IPS DF 4.7 (cell line): ENCODE results near the gene VPS36.
"Not testable (repeated sequence)": the region's sequence is repeated elsewhere in the genome, so short reads cannot be mapped to it uniquely, and the experiment has no call there.

Source experiments
- DNase-seq: peaks from one replicate; pipeline ENCODE4 v3.0.0-alpha.2; 2013; ENCODE audit warnings: low spot score; ENCODE audit errors: extremely low read depth

The VPS36 gene

DNA sequence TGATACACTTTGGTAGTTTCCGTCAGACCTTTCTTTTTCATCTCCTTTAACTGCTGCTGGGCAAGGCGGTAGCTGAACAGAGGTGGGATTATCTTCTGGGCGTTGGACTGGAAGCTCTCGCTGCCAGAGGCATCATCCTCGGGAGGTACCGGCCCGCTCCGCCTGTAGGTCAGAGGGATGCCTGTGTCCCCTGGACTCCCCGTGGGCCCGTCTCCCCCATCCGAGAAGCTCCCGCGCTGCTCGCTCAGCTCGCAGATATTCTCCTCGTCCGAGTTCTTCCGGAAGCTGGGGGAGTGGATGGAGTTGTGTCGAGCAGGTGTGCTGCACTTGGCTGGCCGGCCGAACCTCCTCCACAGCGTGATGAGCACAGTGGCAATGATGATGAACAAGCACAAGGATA is 72.1 kb downstream of the VPS36 start:
- DNase-seq, result no peak

DNA sequence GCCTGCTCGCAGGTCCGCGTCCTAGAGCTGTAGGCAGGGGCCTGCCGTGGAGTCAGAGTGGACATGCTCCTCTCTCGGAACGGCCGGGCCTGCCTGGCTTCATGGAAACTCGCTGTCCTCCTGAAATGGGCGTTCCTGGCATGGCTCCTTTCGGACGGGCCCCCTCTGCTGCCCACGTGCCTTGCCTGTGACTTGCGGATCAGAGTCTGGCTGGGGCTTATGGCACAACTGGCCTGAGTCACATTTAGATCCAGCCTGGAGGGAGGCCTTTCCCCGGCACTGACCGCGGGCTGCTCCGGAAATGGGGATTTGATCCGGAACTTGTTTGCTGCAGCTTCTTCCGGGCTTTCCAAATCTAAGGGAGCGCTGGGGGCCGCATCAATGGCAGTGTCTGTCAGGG is 72.5 kb downstream of the VPS36 start:
- DNase-seq, result no peak

DNA sequence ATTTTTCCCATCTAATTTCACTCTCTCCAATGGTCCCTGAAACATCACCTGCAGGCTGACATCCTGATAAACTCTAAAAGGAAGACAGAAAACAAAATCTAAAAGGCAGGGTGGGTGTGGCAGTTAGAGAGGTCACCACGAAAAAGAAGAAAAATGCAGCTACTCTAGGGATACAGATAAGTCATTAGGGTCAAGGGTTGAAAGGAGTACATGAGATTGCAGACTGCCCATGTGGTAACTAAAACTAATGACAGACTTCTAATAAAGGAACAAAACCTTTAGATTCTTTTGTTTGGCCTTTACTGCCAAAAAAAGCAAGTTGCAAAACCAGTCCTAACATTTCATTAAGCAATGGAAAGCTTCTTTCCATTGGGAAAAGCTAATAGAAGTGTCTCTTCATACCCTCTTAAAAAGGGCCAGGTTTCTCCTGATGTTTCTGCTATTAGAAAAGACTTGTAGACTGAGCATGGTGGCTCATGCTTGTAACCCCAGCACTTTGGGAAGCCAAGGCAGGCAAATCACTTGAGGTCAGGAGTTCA is 75.5 kb downstream of the VPS36 start:
- no peak for DNase-seq

DNA sequence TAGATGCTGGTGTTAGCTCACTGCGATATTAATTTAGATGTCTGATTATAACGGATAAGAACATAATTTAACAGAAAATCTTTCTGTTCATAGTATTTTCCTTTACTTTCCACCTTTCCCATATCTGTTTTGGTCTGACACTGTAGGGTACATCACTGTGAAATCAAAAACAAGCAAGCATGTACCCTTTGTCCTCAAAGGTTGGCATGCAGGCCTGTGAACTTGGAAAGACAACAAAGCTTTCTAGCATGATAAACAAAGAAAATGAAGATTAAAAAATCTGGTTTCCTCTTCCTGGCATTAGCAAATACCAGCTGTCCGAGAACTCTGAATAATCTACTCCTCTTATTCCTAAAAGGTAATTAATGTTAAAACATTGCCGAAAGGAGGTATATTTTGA is 76.0 kb downstream of the VPS36 start:
- no peak for DNase-seq

DNA sequence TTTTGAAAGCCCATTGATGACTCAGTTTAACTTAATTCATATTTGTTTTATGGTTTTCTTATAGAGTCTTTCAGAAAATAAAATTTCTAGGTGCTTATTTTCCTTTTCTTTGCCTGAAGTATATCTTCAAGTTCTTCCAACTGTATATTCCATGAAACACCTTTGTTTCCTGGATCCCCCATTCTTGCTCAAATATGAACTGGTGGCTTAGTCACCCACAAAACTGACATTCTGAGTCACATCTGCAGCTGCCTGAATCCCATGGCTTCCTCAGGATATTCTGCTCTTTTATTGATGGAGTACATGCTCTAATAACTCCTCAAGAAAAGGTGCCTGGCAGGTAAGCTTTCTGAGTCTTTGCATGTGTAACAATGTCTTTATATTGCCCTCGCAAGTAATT is 77.2 kb downstream of the VPS36 start:
- not testable (repeated sequence) for DNase-seq

DNA sequence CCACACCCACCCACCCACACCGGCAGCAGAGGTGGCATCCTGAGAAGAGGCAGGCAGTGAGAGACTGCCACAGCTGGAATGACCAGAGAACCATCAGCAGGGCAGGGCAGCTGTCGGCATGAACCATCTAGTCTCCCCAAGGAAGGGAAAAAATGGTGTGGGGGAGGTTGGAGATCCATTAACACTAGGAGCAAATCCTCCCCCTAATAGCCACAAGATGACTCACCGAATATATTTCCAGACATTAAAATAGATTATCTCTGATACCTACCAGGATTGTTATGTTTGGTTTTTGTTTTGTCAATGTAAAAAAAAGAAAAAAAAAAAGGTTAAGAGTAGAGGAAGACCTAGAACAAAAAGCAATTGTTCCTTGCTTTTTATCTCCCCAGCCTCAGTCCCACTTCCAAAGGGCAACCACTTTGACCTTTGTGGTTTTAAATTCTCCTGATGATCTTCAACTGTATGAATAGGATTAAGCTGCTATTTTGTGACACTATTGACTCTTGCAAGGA is 78.6 kb downstream of the VPS36 start:
- DNase-seq, result no peak

DNA sequence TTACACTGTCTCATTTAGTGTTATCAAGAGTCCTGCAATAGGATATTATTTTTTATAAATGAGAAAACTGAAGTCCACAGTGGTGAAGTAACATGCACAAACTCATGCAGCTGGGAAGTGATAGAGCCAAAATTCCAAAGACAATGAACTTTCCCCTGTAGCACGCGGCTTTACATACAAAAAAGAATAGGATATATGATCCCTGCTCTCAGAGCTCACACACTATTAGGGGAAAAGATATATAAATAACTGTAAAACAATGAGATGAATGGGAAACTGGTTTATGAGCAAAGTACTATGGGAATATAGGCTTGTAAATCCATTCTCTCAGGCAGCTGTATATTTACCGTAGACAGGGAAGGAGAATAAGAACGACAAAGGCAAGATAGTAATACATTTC is 84.1 kb downstream of the VPS36 start:
- DNase-seq, result no peak
